ENCODE results near the gene VANGL2. TPM values are rescaled to one million over a fixed set of nuclear protein-coding genes. Genes with fewer than 3 reads are reported as not detected.

Gene VANGL2
- total and polyA plus RNA-seq, 9 of the 15 experiments (the other 6 are each of a cell fraction or from before 2014, with no cell fraction given) = 0.28 to 4.0 (median 0.98) TPM

- no peak for TF ChIP-seq COPS2 (conservative IDR thresholded peaks at IDR 0.05)
- no peak for TF ChIP-seq RNF2 (IDR thresholded peaks at IDR 0.05)
- no peak for TF ChIP-seq CHCHD3 (CRISPR knock-in tag; IDR thresholded peaks at IDR 0.05)
- no peak for TF ChIP-seq NR4A1 (CRISPR knock-in tag; IDR thresholded peaks at IDR 0.05)
- TF ChIP-seq NR4A1 (tag; IDR thresholded peaks at IDR 0.05) = peak; percentile 55; the same call in 1 of the 2 replicates
- peak; percentile 24; the same call in 1 of the 2 replicates for TF ChIP-seq VEZF1 (CRISPR knock-in tag; IDR thresholded peaks at IDR 0.05)
- TF ChIP-seq ZNF695 (CRISPR knock-in tag; IDR thresholded peaks at IDR 0.05) = no peak
- 0 out of 2 replicates have a peak, but pooled peaks have one; percentile 4 for TF ChIP-seq HMBOX1 (IDR thresholded peaks at IDR 0.05)
Observed at GRCh38 chr1:160438317-160438918, 38.1 kb downstream of the VANGL2 start (continued).

GRCh38 chr1:160438935-160439334 lies 38.6 kb downstream of the VANGL2 start:
- POLR2A ChIA-PET = no interaction called here
- Histone ChIP-seq H3K27ac (ENCODE audit: extremely low read depth, low read depth, low read length) (no peak overlapping the region), H3K4me2 (ENCODE audit: insufficient read depth, low read length) (no peak overlapping the region), H3K9ac (ENCODE audit: insufficient read depth in 1 of 2, low read depth in 2 of 2, low read length in 2 of 2) (no peak overlapping the region), H3K4me3 (no peak overlapping the region), H2AFZ (ENCODE audit: low read depth, low read length) (peak overlapping the region; percentile 92), H3K27me3 (ENCODE audit: control insufficient read depth in 2 of 2, insufficient read depth in 2 of 2, low read length in 2 of 2) (no peaks in the 10 kb centered on the region), H3K4me1 (replicated peaks in 1 of 2; ENCODE audit: control insufficient read depth in 2 of 2, insufficient read depth in 2 of 2, low read length in 2 of 2) (peaks cover 0 to 14% of the 10 kb centered on the region in 2 experiments; a peak in 3 of 5 replicates), H3K79me2 (ENCODE audit: control insufficient read depth, insufficient read depth, low read length) (no peaks in the 10 kb centered on the region), H3K36me3 (ENCODE audit: control insufficient read depth, insufficient read depth, low read length) (no peaks in the 10 kb centered on the region), H4K20me1 (replicated peaks; ENCODE audit: control insufficient read depth, insufficient read depth, low read length) (no peaks in the 10 kb centered on the region), H3K9me3 (replicated peaks; ENCODE audit: control insufficient read depth, insufficient read depth, low read depth, low read length) (no peaks in the 10 kb centered on the region), H3K9me1 (ENCODE audit: control insufficient read depth, insufficient read depth, low read length) (no peaks in the 10 kb centered on the region)
- ATAC-seq (peak; percentile 58), DNase-seq (ENCODE audit: extremely low read depth in 1 of 4, low spot score in 3 of 4) (no peak), FAIRE-seq (no peak)
- intact Hi-C loops (cut with micrococcal nuclease) (no loop called here), in situ Hi-C loops (cut with MboI) (no loop called here)
- no TSS peak for BruUV-seq (replicated peaks)
- 75% methylated on average over 2 of the region's 2 CpGs for WGBS (ENCODE audit: insufficient coverage, low coverage, missing lambda C conversion rate)
- CTCF ChIA-PET (ENCODE audit: low intra/inter-chr PET ratio) = no interaction called here
- TF ChIP-seq SMARCC2 (IDR thresholded peaks at IDR 0.05; ENCODE audit: low read depth) (no peak), POLR2AphosphoS2 (IDR thresholded peaks at IDR 0.05; ENCODE audit: low read length) (no peak), ZNF584 (CRISPR knock-in tag; IDR thresholded peaks at IDR 0.05; ENCODE audit: low read depth) (0 out of 2 replicates have a peak, but pooled peaks have one; percentile 26), NR2C2 (CRISPR knock-in tag; IDR thresholded peaks at IDR 0.05) (no peak), NR2C2 (tag; IDR thresholded peaks at IDR 0.05) (no peak), ZNF561 (CRISPR knock-in tag; conservative IDR thresholded peaks at IDR 0.05) (no peak)
- TF ChIP-seq, protein P1, sequence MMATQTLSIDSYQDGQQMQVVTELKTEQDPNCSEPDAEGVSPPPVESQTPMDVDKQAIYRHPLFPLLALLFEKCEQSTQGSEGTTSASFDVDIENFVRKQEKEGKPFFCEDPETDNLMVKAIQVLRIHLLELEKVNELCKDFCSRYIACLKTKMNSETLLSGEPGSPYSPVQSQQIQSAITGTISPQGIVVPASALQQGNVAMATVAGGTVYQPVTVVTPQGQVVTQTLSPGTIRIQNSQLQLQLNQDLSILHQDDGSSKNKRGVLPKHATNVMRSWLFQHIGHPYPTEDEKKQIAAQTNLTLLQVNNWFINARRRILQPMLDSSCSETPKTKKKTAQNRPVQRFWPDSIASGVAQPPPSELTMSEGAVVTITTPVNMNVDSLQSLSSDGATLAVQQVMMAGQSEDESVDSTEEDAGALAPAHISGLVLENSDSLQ (IDR thresholded peaks at IDR 0.05) = peak; percentile 27; the same call in 1 of the 2 replicates
- TF ChIP-seq, protein P2, sequence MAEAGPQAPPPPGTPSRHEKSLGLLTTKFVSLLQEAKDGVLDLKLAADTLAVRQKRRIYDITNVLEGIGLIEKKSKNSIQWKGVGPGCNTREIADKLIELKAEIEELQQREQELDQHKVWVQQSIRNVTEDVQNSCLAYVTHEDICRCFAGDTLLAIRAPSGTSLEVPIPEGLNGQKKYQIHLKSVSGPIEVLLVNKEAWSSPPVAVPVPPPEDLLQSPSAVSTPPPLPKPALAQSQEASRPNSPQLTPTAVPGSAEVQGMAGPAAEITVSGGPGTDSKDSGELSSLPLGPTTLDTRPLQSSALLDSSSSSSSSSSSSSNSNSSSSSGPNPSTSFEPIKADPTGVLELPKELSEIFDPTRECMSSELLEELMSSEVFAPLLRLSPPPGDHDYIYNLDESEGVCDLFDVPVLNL (CRISPR knock-in tag; IDR thresholded peaks at IDR 0.05; ENCODE audit: low read depth) = no peak

All from K562 (cell line).